Urinary bladder (tissue), 4 donors: ENCODE data around the gene ATP2A3. TPM values are rescaled to one million over a fixed set of nuclear protein-coding genes. Genes with fewer than 3 reads are reported as not detected.
A peak's percentile ranks its signal among the peaks of the same experiment; 100 is the strongest.

Source experiments
- DNase-seq: peaks from one replicate; pipeline ENCODE4 v3.0.0-alpha.2; 2015; ENCODE audit errors: extremely low spot score
- H3K27ac ChIP-seq: one replicate; pipeline ENCODE4 v1.5.1; 2013; ENCODE audit warnings: low read depth, mild to moderate bottlenecking, moderate library complexity
- H3K36me3 ChIP-seq: one replicate; pipeline ENCODE4 v1.6.1; 2013; ENCODE audit warnings: mild to moderate bottlenecking, moderate library complexity; ENCODE audit not compliant: insufficient read depth
- H3K4me1 ChIP-seq: one replicate; pipeline ENCODE4 v1.6.1; 2013; ENCODE audit warnings: mild to moderate bottlenecking, moderate library complexity; ENCODE audit not compliant: insufficient read depth
- H3K4me3 ChIP-seq: one replicate; pipeline ENCODE4 v1.5.1; 2013; ENCODE audit warnings: low read depth, low read length
- WGBS: extraction: QIAGEN DNeasy Blood & Tissue Kit; methylation state at CpG from one replicate; pipeline ENCODE4 v1.1.7; 2013; 5-methylcytosine and 5-hydroxymethylcytosine counted together
- polyA plus RNA-seq: library from polyadenylated mRNA; stranded (reverse); fragments of 200-250 nt; gene quantifications from one replicate; pipeline ENCODE4 v1.2.3, GENCODE V29; 2013
- total RNA-seq: library from RNA; depleted of rRNA; stranded (reverse); fragments of >200 nt; gene quantifications from one replicate; pipeline ENCODE4 v1.2.3, GENCODE V29; 2014
- donor health status: healthy with polysubstance abuse.
- donor health status: healthy.

The ATP2A3 gene
- total and polyA plus RNA-seq, 2 donors = 7.1 to 28.1 TPM

DNA sequence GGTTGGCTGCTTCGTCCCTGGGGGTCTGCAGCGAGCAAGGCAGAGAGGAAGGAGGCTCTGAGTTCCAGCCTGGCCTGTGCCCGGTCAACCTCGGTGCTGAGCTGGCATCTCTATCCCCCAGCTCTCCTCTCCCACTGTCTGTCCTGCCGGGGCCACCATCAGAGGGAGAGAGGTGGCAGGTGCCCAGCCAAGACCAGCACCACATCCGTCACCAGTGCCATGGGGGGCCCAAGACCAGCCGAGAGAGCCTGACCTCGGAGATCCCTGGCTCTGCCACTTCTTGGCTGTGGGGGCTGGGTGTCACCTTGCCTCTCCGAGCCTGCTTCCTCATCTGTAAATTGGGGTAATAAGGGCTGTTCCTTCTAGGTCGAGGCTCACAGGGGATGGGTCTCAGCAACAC lies 47.4 kb downstream of the ATP2A3 start:
- Histone ChIP-seq H3K4me3 (no peak overlapping the region), H3K36me3 (no peaks in the 10 kb centered on the region), H3K4me1 (no peaks in the 10 kb centered on the region), H3K27ac (no peak overlapping the region)
- DNase-seq = no peak
- WGBS = 67% methylated on average over 10 of the region's 10 CpGs

DNA sequence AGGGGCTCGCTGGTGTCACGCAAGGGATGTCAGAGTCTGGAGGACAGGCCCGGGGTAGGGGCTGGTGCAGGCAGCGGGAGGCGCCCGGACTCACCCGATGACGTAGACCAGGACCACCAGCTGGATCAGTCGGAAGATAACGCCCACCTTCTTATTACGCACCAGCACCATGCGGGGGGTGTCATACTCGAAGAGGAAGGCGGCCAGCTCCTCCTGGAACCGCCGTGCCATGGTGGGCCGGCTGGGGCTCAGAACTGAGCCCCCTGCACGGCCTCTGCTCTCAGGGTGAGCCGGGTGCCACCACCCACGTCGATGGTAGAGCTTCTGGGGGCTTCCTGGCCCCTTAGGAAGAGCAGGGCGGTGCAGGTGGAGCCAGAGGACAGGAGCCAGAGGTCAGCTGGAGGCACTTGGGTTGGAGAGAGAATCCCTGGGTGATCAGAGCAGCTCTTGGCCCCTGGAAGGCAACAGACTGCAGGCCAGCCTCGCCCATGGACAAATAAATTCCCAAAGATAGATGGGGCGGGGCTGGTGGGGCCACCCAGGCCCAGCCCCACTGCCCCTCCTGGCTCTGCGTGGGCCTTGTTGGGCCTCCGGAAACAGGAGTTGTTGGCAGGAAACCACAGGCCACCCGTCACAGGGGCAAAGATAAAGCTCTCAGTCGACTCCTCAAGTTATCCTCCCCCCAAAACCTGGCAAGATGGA lies 48.1 kb downstream of the ATP2A3 start, which contains the start of gene P2RX1:
Gene P2RX1, minus strand, starts transcription at position 471 of the 702 bp plus-strand sequence. Its CDS starts 240 bp downstream, at position 231.
- H3K4me1 ChIP-seq = no peaks in the 10 kb centered on the region
- H3K36me3 ChIP-seq = no peaks in the 10 kb centered on the region
- WGBS = 53% methylated on average over 28 of the region's 28 CpGs
- H3K4me3 ChIP-seq = peak within 1 kb of the TSS; percentile 3
- DNase-seq = no peak
- no peak within 1 kb of the TSS for H3K27ac ChIP-seq

DNA sequence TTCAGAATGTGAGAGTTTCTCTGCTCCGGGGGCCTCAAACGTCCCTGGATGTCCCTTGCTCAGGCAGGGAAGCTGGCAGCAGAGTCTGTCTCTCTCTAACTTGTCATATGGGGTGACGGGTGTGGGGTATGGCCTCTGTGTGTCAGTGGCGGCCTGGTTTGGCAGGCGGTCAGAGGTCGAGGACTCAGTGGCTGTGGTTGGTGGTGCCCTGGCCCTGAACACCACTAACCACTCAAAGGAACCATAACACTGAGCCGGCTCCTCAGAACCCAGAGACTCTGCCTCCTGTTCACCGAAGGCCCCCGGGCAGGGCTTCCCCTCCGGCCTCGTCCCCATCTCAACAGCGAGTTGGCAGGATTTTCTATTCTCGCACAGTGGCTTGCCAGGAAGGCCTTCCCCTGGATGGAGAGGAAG lies 48.6 kb downstream of the ATP2A3 start:
- H3K4me1 ChIP-seq = no peaks in the 10 kb centered on the region
- no peak overlapping the region for H3K4me3 ChIP-seq
- 59% methylated on average over 13 of the region's 13 CpGs for WGBS
- no peaks in the 10 kb centered on the region for H3K36me3 ChIP-seq
- no peak overlapping the region for H3K27ac ChIP-seq
- DNase-seq = no peak

DNA sequence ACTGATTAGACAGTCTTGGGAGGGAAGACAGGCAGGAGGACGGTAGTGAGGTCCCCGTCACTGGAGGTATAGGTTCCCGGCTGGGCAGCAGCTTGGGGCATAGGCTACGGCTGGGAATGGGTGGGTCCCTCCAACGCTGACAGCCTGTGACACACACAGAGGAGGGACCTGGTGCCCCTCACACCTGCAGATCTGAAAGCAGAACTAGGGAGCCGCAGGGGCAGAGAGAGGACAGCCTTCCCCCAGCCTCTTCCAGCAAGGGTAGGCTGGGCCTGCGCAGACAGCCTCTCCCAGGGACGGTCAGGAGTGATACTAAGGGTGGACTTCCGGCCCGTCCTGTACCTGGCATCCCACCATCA lies 49.9 kb downstream of the ATP2A3 start:
- DNase-seq = no peak
- 66% methylated on average over 10 of the region's 10 CpGs for WGBS
- Histone ChIP-seq H3K4me3 (no peak overlapping the region), H3K4me1 (no peaks in the 10 kb centered on the region), H3K36me3 (no peaks in the 10 kb centered on the region), H3K27ac (no peak overlapping the region)

DNA sequence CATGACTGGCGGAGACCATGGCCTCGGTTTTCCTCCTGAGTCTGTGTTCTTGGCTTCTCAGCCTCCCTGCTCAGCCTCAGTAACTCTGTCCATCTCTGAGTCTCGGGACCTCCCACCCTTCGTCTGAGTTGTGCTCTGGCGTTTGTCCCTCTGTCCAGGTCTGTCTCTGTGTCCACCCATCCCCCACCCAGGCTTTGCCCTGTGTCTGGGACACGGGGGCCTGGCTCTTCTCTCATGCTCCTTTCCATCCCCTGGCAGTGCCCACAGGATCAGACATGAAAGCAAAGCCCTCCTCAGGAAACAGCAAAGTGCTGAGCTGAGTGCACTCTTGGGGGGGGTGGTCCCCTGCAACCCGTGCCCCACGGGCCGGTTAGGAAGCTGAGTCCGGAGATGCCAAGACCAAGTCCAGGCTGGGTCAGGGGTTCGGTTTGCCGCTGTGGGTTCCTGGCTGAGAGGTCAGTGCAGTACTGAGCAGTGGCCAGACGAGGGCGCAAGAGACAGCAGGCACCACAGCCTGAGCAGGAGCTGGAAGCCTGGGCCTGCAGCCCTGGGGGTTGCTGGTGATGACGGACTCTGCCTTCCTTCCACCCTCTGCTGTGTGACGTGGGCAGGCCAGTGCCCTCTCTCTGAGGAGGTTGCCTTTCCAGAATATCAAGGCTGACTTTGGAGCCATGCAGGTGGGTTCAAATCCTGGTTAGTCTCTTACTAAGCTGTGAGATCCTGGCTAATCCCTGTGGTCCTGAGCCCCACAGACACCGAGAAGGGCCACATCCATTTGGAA lies 50.5 kb downstream of the ATP2A3 start:
- no peak overlapping the region for H3K27ac ChIP-seq
- H3K4me3 ChIP-seq = no peak overlapping the region
- 26% methylated on average over 17 of the region's 17 CpGs for WGBS
- H3K4me1 ChIP-seq = no peaks in the 10 kb centered on the region
- DNase-seq = no peak
- H3K36me3 ChIP-seq = no peaks in the 10 kb centered on the region

DNA sequence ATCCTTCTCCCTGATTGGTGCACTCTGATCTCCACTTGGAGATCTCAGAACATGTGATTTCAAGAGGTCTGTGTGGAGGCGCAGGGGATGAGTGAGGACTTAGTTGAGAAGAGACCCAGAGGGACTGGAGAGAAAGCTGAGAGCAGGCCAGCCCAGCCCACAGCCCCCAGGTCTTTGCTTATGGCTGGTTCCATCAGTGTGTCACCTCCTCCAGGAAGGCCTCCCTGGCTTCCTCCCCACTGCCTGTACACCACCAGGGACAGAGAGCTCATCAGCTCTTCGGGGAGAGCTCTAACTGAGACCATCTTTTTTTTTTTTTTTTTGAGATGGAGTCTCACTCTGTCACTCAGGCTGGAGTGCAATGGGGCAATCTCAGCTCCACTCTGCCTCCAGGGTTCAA lies 51.4 kb downstream of the ATP2A3 start:
- H3K36me3 ChIP-seq = no peaks in the 10 kb centered on the region
- no peak for DNase-seq
- no peak overlapping the region for H3K4me3 ChIP-seq
- H3K4me1 ChIP-seq = no peaks in the 10 kb centered on the region
- H3K27ac ChIP-seq = no peak overlapping the region
- 91% methylated on average over 2 of the region's 2 CpGs for WGBS

DNA sequence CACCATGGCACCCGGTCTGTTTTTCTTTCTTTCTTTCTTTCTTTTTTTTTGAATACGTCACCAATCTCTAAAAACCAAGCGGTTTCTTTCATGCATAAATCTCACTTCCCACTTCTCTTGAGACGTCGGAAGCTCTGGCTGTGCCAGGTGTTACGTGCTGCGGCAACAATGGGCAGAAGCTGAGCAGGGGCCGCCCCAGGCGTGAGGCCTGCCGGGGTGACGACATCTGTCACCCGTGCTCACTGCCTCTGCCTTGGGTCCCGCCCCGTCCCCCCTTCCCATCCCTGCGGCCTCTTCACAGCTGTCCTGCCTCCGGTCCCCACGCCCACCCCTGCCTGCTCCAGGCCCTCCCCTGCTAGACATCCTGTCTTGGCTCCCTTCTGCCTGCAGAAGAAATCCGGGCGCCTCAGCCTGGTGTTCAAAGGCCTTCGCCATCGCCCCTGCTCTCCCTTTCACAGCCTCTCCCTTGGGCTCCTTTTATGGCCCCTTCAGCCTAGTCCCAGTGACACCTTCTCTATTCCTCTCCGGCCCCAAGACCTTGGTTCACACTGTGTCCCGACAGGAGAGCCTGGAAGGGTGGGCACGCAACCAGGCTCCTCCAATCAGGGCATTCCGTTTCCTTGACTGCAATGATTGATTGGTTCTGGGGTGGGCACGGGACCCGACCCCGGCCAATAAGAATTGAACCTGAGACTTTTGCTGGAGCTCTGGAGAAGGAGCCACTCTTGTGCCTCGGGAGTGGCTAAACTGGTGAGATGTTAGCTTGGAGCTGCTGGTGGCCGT lies 52.8 kb downstream of the ATP2A3 start:
- Histone ChIP-seq H3K36me3 (no peaks in the 10 kb centered on the region), H3K4me3 (no peak overlapping the region), H3K4me1 (no peaks in the 10 kb centered on the region), H3K27ac (no peak overlapping the region)
- WGBS = 46% methylated on average over 30 of the region's 30 CpGs
- DNase-seq = no peak

DNA sequence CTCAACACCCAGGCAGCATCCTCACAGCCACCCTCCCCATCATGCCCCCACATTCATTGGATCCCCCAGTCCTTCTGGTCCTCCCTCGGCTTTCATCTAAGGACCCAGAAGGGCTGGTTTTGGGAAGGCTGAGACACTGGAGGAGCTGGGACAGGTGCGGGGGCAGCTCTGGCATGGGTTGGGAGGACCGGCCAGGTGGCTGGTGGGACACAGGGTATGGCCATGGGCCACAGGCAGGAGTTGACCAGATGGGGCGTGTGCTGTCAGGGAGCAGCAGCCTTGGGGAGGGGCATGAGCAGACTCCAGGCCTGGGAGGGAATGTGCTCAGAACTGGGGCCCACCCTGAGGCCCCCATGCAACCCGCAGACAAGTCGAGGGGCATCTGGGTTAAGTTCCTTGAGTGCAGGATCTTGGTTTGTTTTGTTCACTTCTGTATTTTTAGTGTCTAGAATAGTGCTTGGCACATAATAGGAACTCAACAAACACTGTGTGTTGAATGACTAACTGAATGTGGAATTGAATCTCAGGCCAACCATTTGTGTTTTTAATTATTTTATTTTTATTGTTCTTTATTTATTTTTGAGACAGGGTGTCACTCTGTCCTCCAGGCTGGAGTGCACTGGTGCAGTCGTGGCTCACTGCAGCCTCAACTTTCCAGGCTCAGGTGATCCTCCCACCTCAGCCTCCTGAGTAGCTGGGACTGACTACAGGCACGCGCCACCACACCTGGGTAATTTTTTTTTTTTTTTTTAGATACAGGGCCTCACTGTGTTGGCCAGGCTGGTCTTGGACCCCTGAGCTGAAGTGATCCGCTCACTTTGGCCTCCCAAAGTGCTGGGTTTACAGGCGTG lies 53.6 kb downstream of the ATP2A3 start:
- DNase-seq = no peak
- Histone ChIP-seq H3K27ac (no peak overlapping the region), H3K36me3 (no peaks in the 10 kb centered on the region), H3K4me3 (no peak overlapping the region), H3K4me1 (no peaks in the 10 kb centered on the region)
- 79% methylated on average over 11 of the region's 11 CpGs for WGBS

DNA sequence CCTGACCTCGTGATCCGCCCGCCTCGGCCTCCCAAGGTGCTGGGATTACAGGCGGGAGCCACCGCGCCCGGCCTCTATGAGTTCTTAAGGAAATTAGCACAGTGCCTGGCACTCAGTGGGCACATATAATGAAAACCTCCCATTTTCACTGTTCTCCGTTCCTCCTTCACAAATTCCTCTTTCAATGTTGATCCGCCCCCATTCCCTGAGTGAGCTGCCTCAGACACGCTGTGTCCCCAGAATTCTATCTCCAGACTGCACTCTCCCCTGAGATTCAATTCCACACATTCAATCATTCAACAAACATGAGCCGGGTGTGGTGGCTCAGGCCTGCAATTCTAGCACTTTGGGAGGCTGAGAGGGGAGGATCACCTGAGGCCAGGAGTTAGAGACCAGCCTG lies 55.0 kb downstream of the ATP2A3 start:
- Histone ChIP-seq H3K4me3 (no peak overlapping the region), H3K27ac (no peak overlapping the region), H3K36me3 (no peaks in the 10 kb centered on the region), H3K4me1 (no peaks in the 10 kb centered on the region)
- no peak for DNase-seq
- 90% methylated on average over 12 of the region's 12 CpGs for WGBS

DNA sequence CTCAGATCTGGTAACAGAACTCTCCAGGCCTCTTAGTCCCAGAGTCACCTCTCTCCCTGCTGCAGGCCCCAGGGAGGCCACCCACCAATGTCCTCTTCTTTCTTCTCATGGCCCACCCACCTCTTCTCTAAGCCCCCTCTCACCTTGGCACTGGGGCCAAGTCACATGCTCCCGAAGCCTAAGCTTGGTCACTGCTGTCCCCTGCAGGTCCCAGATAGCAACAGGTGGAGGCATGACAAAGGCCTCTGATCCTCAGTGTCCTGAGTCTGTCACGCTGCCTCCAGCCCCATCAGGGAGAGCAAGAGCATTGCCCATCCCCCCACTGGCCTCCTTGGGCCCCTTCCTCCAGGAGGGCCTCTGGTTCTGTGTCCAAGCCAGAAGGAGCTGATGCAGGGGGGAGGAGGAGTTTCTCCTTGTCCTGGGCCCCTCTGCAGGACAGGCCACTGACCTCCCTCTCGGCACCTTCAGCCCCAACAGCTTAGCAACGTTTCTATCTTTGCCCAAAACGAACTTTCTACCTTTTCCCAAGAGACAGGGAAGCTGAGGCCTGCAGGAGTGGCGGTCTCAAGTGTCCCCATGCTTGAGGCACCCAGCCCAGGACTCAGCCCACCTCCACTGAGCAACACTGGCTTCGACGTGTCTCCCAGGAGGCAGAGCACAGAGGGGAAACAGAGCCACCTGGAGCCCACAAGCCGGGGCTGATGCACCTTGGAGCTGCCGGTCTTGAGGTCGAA lies 56.6 kb downstream of the ATP2A3 start:
- H3K27ac ChIP-seq = no peak overlapping the region
- no peaks in the 10 kb centered on the region for H3K36me3 ChIP-seq
- no peak for DNase-seq
- H3K4me1 ChIP-seq = no peaks in the 10 kb centered on the region
- WGBS = 79% methylated on average over 11 of the region's 11 CpGs
- H3K4me3 ChIP-seq = no peak overlapping the region

DNA sequence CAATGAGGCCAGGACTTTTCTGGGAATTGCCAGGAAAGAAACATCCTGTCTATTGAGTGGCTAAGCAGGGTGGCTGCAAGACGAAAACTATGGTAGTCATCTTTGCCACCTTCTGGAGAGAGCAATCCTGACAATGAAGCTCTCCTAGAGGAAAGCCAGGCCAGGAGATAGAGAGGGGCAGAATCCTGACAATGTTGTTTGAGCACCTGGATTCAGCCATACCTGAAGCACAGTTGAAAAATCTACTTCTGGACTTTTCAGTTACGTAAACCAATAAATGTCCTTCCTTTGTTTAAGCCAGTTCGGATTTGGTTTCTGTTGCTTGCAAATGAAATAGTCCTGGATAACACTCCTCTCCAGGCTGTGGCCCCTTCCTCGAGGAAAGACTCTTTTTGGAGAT lies 57.4 kb downstream of the ATP2A3 start:
- Histone ChIP-seq H3K4me1 (no peaks in the 10 kb centered on the region), H3K27ac (no peak overlapping the region), H3K4me3 (no peak overlapping the region), H3K36me3 (no peaks in the 10 kb centered on the region)
- no peak for DNase-seq
- 90% methylated on average over 4 of the region's 4 CpGs for WGBS

DNA sequence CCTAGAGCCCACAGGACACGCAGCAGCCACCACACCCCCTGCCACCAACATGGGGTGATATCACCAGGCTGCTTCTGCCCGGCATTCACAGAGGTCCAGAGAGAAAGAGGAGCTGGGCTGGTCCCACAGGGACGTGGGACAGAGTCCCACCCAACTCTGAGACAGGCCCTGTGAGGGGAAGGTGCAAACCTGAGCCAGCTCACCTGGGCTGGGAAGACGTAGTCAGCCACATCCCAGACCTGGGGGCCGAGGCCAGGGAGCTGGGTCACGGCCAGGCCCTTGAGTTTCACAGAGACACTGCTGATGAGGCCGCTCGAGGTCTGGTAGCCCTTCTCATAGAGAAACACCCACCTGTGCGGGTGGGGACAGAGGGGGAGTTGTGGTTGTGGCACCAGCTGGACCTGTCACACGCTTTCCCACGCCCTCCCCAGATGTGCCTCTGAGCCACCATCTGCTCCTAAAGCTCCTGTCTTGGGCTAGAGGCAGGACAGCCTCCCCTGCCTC lies 59.2 kb downstream of the ATP2A3 start:
- no peak for DNase-seq
- H3K4me3 ChIP-seq = no peak overlapping the region
- H3K36me3 ChIP-seq = no peaks in the 10 kb centered on the region
- WGBS = 84% methylated on average over 11 of the region's 11 CpGs
- no peak overlapping the region for H3K27ac ChIP-seq
- no peaks in the 10 kb centered on the region for H3K4me1 ChIP-seq
